HEK293 (cell line): Measurements from ENCODE around the gene PEX16.
A peak's percentile ranks its signal among the peaks of the same experiment; 100 is the strongest.

ENCODE experiments used
- CTCF ChIA-PET: fragments of 350-600 bp; formaldehyde crosslinking; extraction: SDS; loops from one replicate; lab custom pipeline; 2021; ENCODE audit warnings: antibody characterized with exemption; lab: Yijun Ruan, JAX
- POLR2A ChIA-PET: fragments of 300-600 bp; formaldehyde crosslinking; extraction: SDS; loops from one replicate; lab custom pipeline; 2020; ENCODE audit warnings: antibody characterized with exemption, inconsistent platforms; lab: Yijun Ruan, JAX
- H3K27ac ChIP-seq: fragments of 200-500 bp; sonication (Bioruptor generic); 2 replicates; pipeline ENCODE4 v1.5.1; 2014; ENCODE audit warnings: low read depth, low read length, control low read depth, inconsistent platforms; ENCODE audit errors: extremely low read depth
- H3K36me3 ChIP-seq, 2 experiments: fragments of 200-500 bp in 1 of 2; sonication (Bioruptor generic) in 1 of 2; 1 replicate in 1 of 2; 2 replicates in 1 of 2; pipeline ENCODE4 v1.5.1; 2014 to 2017; ENCODE audit warnings: inconsistent platforms in 2 of 2, low read length in 2 of 2; ENCODE audit not compliant: control insufficient read depth in 2 of 2, insufficient read depth in 1 of 2
- H3K4me1 ChIP-seq: fragments of 200-500 bp; sonication (Bioruptor generic); 2 replicates; pipeline ENCODE4 v1.5.1; 2014; ENCODE audit warnings: mild to moderate bottlenecking, low read length, inconsistent platforms; ENCODE audit not compliant: control insufficient read depth, insufficient read depth
- H3K4me3 ChIP-seq: 2 replicates; pipeline ENCODE4 v1.5.1; 2011; ENCODE audit warnings: low read depth, mild to moderate bottlenecking, control low read depth, low read length, moderate library complexity
- H3K9me3 ChIP-seq: fragments of 200-500 bp; sonication (Bioruptor generic); 2 replicates; pipeline ENCODE4 v1.5.1; 2014; ENCODE audit warnings: low read depth, low read length, inconsistent platforms; ENCODE audit not compliant: control insufficient read depth, insufficient read depth
- EGR2 ChIP-seq: fragments of 450-650 bp; formaldehyde crosslinking; IDR thresholded peaks from 2 replicates; pipeline ENCODE4 v1.5.1; 2016; ENCODE audit warnings: low read depth, missing biosample characterization, missing genetic modification characterization
- FEZF1 ChIP-seq: fragments of 450-650 bp; formaldehyde crosslinking; IDR thresholded peaks from 2 replicates; pipeline ENCODE4 v1.5.1; 2016; ENCODE audit warnings: missing biosample characterization, missing genetic modification characterization
- GLIS1 ChIP-seq: fragments of 450-650 bp; formaldehyde crosslinking; IDR thresholded peaks from 2 replicates; pipeline ENCODE4 v1.5.1; 2016; ENCODE audit warnings: missing biosample characterization, missing genetic modification characterization
- MYNN ChIP-seq: fragments of 450-650 bp; formaldehyde crosslinking; IDR thresholded peaks from 2 replicates; pipeline ENCODE4 v1.5.1; 2016; ENCODE audit warnings: missing biosample characterization, missing genetic modification characterization, borderline replicate concordance
- OVOL3 ChIP-seq: fragments of 450-650 bp; formaldehyde crosslinking; IDR thresholded peaks from 2 replicates; pipeline ENCODE4 v1.5.1; 2016; ENCODE audit warnings: missing biosample characterization, missing genetic modification characterization
- PRDM1 ChIP-seq: fragments of 450-650 bp; formaldehyde crosslinking; IDR thresholded peaks from 2 replicates; pipeline ENCODE4; 2016; ENCODE audit warnings: missing biosample characterization, missing genetic modification characterization
- ZFHX2 ChIP-seq: fragments of 450-650 bp; formaldehyde crosslinking; conservative IDR thresholded peaks from 2 replicates; pipeline ENCODE4 v1.5.1; 2016; ENCODE audit warnings: missing biosample characterization, missing genetic modification characterization
- ZFP41 ChIP-seq: fragments of 450-650 bp; formaldehyde crosslinking; IDR thresholded peaks from 2 replicates; pipeline ENCODE4 v1.5.1; 2016; ENCODE audit warnings: missing biosample characterization, missing genetic modification characterization, borderline replicate concordance
- ZIC2 ChIP-seq: fragments of 450-650 bp; formaldehyde crosslinking; IDR thresholded peaks from 2 replicates; pipeline ENCODE4 v1.5.1; 2016; ENCODE audit warnings: missing biosample characterization, missing genetic modification characterization
- ZNF148 ChIP-seq: fragments of 450-650 bp; formaldehyde crosslinking; IDR thresholded peaks from 2 replicates; pipeline ENCODE4 v1.5.0; 2017; ENCODE audit warnings: missing biosample characterization, missing genetic modification characterization, borderline replicate concordance
- ZNF223 ChIP-seq: fragments of 450-650 bp; formaldehyde crosslinking; IDR thresholded peaks from 2 replicates; pipeline ENCODE4 v1.5.1; 2016; ENCODE audit warnings: missing biosample characterization, missing genetic modification characterization
- ZNF248 ChIP-seq: fragments of 450-650 bp; formaldehyde crosslinking; IDR thresholded peaks from 2 replicates; pipeline ENCODE4 v1.5.1; 2017; ENCODE audit warnings: missing biosample characterization, missing genetic modification characterization
- ZNF292 ChIP-seq: fragments of 450-650 bp; formaldehyde crosslinking; IDR thresholded peaks from 2 replicates; pipeline ENCODE4 v1.5.1; 2016; ENCODE audit warnings: low read depth, missing biosample characterization, missing genetic modification characterization, borderline replicate concordance
- ZNF791 ChIP-seq: fragments of 450-650 bp; formaldehyde crosslinking; IDR thresholded peaks from 2 replicates; pipeline ENCODE4 v1.5.1; 2016; ENCODE audit warnings: missing biosample characterization, missing genetic modification characterization
- ZSCAN16 ChIP-seq: fragments of 450-650 bp; formaldehyde crosslinking; IDR thresholded peaks from 2 replicates; pipeline ENCODE4 v1.5.1; 2016; ENCODE audit warnings: missing biosample characterization, missing genetic modification characterization
- ZXDB ChIP-seq: fragments of 450-650 bp; formaldehyde crosslinking; IDR thresholded peaks from 2 replicates; pipeline ENCODE4 v1.5.1; 2016; ENCODE audit warnings: missing biosample characterization, missing genetic modification characterization
- TF ChIP-seq, protein P1 (sequence below): fragments of 450-650 bp; formaldehyde crosslinking; IDR thresholded peaks from 2 replicates; pipeline ENCODE4 v1.5.1; 2016; ENCODE audit warnings: missing biosample characterization, missing genetic modification characterization

PEX16 gene

DNA sequence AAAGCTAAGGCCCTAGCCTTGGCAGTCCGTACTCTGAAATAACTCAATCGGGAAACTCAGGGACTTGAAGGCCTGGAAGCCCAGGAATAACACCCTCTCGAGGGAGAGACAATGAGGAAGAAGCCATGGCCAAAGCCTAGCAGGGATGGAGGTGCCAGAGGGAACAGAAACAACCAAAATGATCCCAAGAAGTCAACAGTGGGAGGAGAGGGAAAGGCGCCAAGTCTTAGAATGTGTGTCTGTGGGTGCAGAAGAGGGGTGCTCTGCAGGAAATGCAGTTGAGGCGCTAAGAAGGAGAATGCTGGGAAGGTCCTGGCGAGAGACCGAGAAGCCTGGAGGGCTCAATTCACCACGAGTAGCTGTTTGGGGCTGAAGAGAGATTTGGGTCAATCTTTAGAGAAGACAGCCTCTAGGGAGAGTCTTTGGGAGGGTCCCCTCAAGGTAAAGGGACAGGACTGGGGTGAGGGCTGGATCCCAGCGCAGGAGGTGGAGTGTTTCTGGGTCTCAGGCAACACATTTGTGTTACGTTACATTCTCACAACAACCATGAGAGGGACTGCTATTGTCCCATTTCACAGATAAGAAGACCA lies 33.0 kb downstream of the PEX16 start (continued):
- TF ChIP-seq, protein P1, sequence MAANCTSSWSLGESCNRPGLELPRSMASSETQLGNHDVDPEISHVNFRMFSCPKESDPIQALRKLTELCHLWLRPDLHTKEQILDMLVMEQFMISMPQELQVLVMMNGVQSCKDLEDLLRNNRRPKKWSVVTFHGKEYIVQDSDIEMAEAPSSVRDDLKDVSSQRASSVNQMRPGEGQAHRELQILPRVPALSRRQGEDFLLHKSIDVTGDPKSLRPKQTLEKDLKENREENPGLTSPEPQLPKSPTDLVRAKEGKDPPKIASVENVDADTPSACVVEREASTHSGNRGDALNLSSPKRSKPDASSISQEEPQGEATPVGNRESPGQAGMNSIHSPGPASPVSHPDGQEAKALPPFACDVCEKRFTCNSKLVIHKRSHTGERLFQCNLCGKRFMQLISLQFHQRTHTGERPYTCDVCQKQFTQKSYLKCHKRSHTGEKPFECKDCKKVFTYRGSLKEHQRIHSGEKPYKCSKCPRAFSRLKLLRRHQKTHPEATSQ, result no peak
- no peak for TF ChIP-seq ZXDB (tag by site-specific recombination)
- no peak for TF ChIP-seq ZNF292 (tag by site-specific recombination)
- TF ChIP-seq ZNF148 (tag by site-specific recombination), result no peak

DNA sequence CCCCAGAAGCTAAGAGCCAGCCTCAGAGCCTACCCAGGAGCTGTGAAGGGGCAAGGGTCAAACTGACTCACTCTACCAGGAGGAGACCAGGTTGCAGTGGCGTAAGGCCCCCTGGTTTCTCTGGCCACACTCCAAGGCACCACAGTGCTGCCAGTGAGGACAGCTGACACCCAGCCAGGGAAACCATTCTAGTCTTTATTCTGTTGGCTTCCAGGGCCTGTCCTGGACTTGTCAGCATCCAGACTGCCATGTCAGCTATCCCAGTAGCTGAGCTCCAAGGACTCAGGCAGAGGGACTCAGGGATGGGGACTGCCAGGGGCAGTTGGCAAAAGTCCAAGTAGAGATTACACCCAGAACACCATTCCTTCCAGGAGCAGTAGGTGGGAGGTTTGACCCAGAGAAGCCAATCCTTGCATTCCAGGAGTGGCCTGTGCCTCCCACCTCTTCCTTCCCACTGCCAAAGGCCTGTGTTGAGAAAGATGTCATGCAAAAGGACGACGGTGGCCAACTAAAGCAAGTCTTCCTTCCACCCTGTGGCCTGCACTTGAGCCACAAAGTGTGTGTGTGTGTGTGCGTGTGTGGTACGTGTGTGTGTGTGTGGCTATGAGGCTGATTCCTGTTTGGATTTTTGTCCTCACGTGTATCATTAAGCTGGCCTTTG lies 35.8 kb downstream of the PEX16 start:
- CTCF ChIA-PET, result interaction anchor here (0.7 to 1.4 kb wide), 3 partner anchors 9 to 125 kb away, joined by 3 to 8 read pairs (median 6); no protein-coding TSS in a partner anchor
- H3K27ac ChIP-seq, result no peak overlapping the region
- no peaks in the 10 kb centered on the region for H3K4me1 ChIP-seq
- peaks cover 0 to 17% of the 10 kb centered on the region in 2 experiments; a peak in 1 of 3 replicates for H3K36me3 ChIP-seq
- TF ChIP-seq MYNN (tag by site-specific recombination) (no peak), ZNF791 (no peak), GLIS1 (tag by site-specific recombination) (peak; percentile 71), PRDM1 (no peak), ZXDB (tag by site-specific recombination) (no peak), ZNF248 (tag by site-specific recombination) (no peak), ZSCAN16 (tag by site-specific recombination) (no peak), EGR2 (tag by site-specific recombination) (peak; percentile 87), FEZF1 (no peak), ZFP41 (tag by site-specific recombination) (no peak), ZNF223 (tag by site-specific recombination) (no peak), ZIC2 (peak; percentile 12; the same call in 1 of the 2 replicates), ZFHX2 (tag by site-specific recombination) (peak; percentile 90)
- POLR2A ChIA-PET, result interaction anchor here (1.6 kb wide), 1 partner anchor 36 kb away, joined by 5 read pairs; the partner anchor contains the start of gene PEX16
- H3K4me3 ChIP-seq, result no peak overlapping the region
- no peaks in the 10 kb centered on the region for H3K9me3 ChIP-seq

DNA sequence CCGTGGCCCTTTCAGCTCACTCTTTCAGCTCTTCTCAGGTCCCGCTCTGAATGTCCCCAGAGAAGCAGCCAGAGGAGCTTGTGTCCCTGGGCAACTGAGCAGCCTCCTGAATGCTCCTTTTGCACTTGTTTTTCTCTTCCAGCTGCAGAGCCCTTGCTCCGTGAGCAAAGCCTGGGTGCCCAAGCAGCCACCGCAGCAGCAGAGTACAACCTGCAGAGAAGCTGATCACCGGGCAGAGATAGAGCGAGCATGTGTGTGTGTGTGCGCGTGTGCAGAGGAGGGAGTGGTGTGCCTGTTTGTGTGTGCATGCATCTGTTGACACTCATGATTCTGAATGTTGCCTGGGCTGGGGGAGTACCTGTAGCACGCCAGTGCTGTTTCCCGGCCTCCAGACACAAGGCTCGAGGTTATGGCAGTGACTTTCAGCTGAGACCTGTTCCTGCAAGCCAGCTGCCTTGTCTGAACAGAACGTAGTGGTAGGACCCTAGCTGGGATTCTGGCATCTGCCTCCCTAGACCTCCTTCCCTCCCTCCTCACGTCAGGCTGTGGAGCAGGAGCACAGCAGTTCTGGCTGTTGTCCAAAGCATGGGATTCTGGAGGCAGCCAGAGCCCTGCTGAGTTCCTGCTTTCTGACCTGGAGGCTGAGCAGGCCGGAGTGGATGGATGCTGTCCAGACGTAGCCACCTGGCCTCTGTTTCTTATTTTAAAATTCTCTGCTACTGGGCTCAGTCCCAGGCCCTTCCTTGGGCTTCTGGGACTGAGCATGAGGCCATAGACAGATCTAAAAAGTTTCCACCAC lies 36.7 kb downstream of the PEX16 start:
- Histone ChIP-seq H3K36me3 (peaks cover 0 to 23% of the 10 kb centered on the region in 2 experiments; a peak in 1 of 3 replicates), H3K9me3 (no peaks in the 10 kb centered on the region), H3K4me3 (no peak overlapping the region), H3K4me1 (no peaks in the 10 kb centered on the region), H3K27ac (no peak overlapping the region)
- ChIA-PET CTCF (interaction anchor here (0.5 to 1.4 kb wide), 6 partner anchors 8 to 126 kb away, joined by 3 to 8 read pairs (median 3); no protein-coding TSS in a partner anchor), POLR2A (interaction anchor here (1.6 kb wide), 1 partner anchor 37 kb away, joined by 5 read pairs; the partner anchor contains the start of gene PEX16)
- TF ChIP-seq ZIC2, result peak; percentile 25
- no peak for TF ChIP-seq OVOL3 (tag by site-specific recombination)
